Activated CD8-positive, alpha-beta memory T cell treated with anti-CD3 and anti-CD28 coated beads, Interleukin-2, amount 50 U/mL, for 24 hours (primary cell): ENCODE data around the gene SKI.

ENCODE experiments used
- DNase-seq: peaks from one replicate; pipeline ENCODE4 v3.0.0-alpha.2; 2020; ENCODE audit errors: extremely low read depth

Gene SKI

GRCh38 chr1:2194319-2194897, 33.7 kb upstream of the SKI start, which contains the start of gene FAAP20:
FAAP20 (minus strand) TSS chr1:2194772; CDS start chr1:2194749, 23 bp downstream.
- no peak for DNase-seq

- peak; percentile 60 for DNase-seq
These were observed 33.0 kb upstream of the SKI start for GRCh38 chr1:2194898-2195673.

GRCh38 chr1:2195785-2196184, 32.3 kb upstream of the SKI start:
- DNase-seq = no peak

- DNase-seq = no peak
These were observed 31.0 kb upstream of the SKI start for GRCh38 chr1:2196901-2197638.

- DNase-seq = no peak
These were observed 30.4 kb upstream of the SKI start for GRCh38 chr1:2197707-2198165.

GRCh38 chr1:2198571-2198970, 29.5 kb upstream of the SKI start:
- no peak for DNase-seq

- DNase-seq = peak; percentile 60
These were observed 28.9 kb upstream of the SKI start for GRCh38 chr1:2199042-2199810.

- no peak for DNase-seq
These were observed 27.7 kb upstream of the SKI start for GRCh38 chr1:2200308-2200943.

GRCh38 chr1:2201062-2201461, 27.1 kb upstream of the SKI start:
- no peak for DNase-seq

- DNase-seq = no peak
These were observed 26.0 kb upstream of the SKI start for GRCh38 chr1:2202008-2202575.

GRCh38 chr1:2202843-2203601, 25.1 kb upstream of the SKI start:
- no peak for DNase-seq

GRCh38 chr1:2203671-2204414, 24.3 kb upstream of the SKI start:
- DNase-seq = no peak

GRCh38 chr1:2204415-2205190, 23.5 kb upstream of the SKI start:
- no peak for DNase-seq

GRCh38 chr1:2205191-2205952, 22.7 kb upstream of the SKI start:
- peak; percentile 77 for DNase-seq

GRCh38 chr1:2206813-2207487, 21.2 kb upstream of the SKI start:
- DNase-seq = no peak

- DNase-seq = no peak
These were observed 19.5 kb upstream of the SKI start for GRCh38 chr1:2208309-2209239.
